ENCODE measurements around the gene C1orf94.

C1orf94 gene
- 0 to 0.13 (median 0) reads per million in 18 experiments for total RNA-seq

GRCh38 chr1:34176830-34177603 lies at the start of gene C1orf94:
TSS of gene C1orf94 (plus strand) at chr1:34176907. CDS start at chr1:34177790, 883 bp downstream.
- DNase-seq: no peak

- no peak for DNase-seq
These were observed 49.4 kb upstream of the C1orf94 start for GRCh38 chr1:34127006-34128000.

- no peak for DNase-seq
These were observed 48.4 kb upstream of the C1orf94 start for GRCh38 chr1:34128186-34128889.

GRCh38 chr1:34129630-34130029 lies 47.1 kb upstream of the C1orf94 start:
- DNase-seq: no peak

- DNase-seq: no peak
These were observed 46.4 kb upstream of the C1orf94 start for GRCh38 chr1:34130306-34130705.

GRCh38 chr1:34131396-34132160 lies 45.1 kb upstream of the C1orf94 start:
- DNase-seq: no peak

- DNase-seq: no peak
These were observed 44.6 kb upstream of the C1orf94 start for GRCh38 chr1:34132161-34132420.

- no peak for DNase-seq
These were observed 39.3 kb upstream of the C1orf94 start for GRCh38 chr1:34137411-34137810.

- no peak for DNase-seq
These were observed 36.6 kb upstream of the C1orf94 start for GRCh38 chr1:34140011-34140676.

- no peak for DNase-seq
These were observed 32.7 kb upstream of the C1orf94 start for GRCh38 chr1:34143975-34144374.

GRCh38 chr1:34144766-34145165 lies 31.9 kb upstream of the C1orf94 start:
- no peak for DNase-seq

GRCh38 chr1:34147301-34147700 lies 29.4 kb upstream of the C1orf94 start:
- DNase-seq: no peak

GRCh38 chr1:34149501-34149900 lies 27.2 kb upstream of the C1orf94 start:
- DNase-seq: no peak

GRCh38 chr1:34153246-34153645 lies 23.5 kb upstream of the C1orf94 start:
- no peak for DNase-seq

GRCh38 chr1:34155860-34156259 lies 20.8 kb upstream of the C1orf94 start:
- DNase-seq: no peak

GRCh38 chr1:34156739-34157138 lies 20.0 kb upstream of the C1orf94 start:
- no peak for DNase-seq

GRCh38 chr1:34162852-34163766 lies 13.6 kb upstream of the C1orf94 start:
- DNase-seq: peak; percentile 5 to 52

- no peak for DNase-seq
These were observed 12.6 kb upstream of the C1orf94 start for GRCh38 chr1:34163792-34164731.

GRCh38 chr1:34164771-34165391 lies 11.8 kb upstream of the C1orf94 start, which contains the start of gene CSMD2:
TSS of gene CSMD2 (minus strand) at chr1:34165230. CDS start at chr1:34165097, 133 bp downstream.
- no peak for DNase-seq

Data from inflammatory macrophage (primary cell).